ENCODE results near the gene PPL. TPM values are rescaled to one million over a fixed set of nuclear protein-coding genes. Genes with fewer than 3 reads are reported as not detected.
A peak's percentile ranks its signal among the peaks of the same experiment; 100 is the strongest.

PPL gene
- total and polyA plus RNA-seq, 2 of the 13 experiments (the other 11 are each of a cell fraction or from before 2014, with no cell fraction given), result 5.7 to 6.6 TPM

DNA sequence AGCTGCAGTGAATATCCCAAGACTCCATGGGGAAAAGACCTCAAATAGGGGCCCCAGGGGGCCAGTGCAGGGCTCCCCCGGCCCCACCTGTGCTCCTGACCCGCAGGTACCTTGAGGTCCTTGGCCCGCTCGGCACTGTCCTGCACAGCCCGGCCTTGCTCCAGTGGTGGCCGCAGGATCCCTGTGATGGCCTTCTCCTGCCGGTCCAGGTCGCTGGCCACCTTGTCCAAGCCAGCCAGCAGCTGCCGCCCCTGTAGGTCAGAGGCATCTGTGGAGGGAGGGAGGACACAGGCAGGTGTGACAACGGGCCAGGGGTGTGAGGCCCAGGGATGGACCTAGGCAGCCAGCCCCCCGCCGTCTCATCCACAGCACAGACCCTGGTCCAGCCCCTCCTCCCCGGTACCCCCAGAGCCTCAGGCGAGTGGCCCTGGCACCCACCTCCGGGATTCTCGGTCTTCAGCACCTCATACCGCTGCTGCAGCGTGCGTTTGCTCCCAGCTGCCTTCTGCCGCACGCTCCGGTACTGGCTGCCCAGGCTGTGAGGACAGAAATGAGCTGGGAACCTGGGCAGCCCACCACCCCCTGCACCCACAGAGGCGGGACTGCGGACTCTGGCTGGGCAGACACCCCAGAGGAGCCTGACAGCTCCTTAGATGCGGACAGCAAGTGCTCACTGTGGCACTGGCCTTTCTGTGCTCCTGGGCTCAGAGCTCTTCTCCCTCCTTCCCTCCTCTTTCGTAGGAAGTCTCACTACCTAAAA lies 43.7 kb downstream of the PPL start:
- no TSS peak for BruUV-seq (replicated peaks)
- CTCF ChIA-PET (ENCODE audit: low intra/inter-chr PET ratio, low total read pairs), result no interaction called here

DNA sequence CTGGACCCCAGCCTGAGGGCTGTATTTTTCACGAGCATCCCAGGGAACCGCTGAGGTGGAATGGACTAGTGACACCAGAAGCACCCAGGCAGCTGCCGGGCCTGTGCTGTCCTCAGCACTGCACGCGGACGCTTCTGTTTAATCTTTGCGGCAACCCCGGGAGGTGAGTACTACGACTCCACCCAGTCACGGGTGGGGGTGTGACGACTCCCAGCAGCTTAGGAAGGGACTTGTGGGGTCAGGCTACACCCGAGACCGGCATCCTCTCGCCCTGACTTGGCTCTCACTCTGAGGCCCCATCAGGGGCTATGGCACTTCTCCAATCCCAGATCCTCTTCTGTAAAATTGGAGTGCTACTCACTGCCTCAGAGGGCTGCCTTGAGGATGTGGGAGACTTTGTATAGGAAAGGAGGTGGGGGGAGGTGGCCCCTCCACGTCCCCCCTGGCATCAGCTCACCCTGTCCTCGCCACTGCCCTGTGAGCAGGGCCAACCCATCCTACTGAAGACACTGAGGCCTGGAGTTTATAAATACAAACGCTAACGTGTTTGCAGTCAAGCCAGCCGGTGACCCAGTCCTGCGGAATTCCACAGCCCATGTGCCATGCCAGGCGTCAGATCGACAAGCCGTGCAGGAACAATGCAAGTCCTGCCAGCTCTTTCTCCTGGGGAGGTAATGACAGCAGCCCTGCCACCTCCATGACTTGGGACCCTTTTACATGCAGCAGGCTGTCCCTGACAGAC lies 44.4 kb downstream of the PPL start:
- no TSS peak for BruUV-seq (replicated peaks)
- 86% methylated on average over 14 of the region's 23 CpGs for WGBS (ENCODE audit: low lambda C conversion rate)
- ChIA-PET POLR2A (no interaction called here), CTCF (ENCODE audit: low intra/inter-chr PET ratio, low total read pairs) (no interaction called here)
- intact Hi-C loops (cut with micrococcal nuclease; ENCODE audit: unreplicated experiment), result no loop called here
- H3K9me3 ChIP-seq (ENCODE audit: low read length), result no peaks in the 10 kb centered on the region
- H3K36me3 ChIP-seq (replicated peaks in 1 of 2; ENCODE audit: control insufficient read depth in 1 of 2, insufficient read depth in 2 of 2, low read length in 2 of 2), result peaks cover 0 to 7% of the 10 kb centered on the region in 2 experiments; a peak in 3 of 5 replicates
- no peak for ATAC-seq
- H4K20me1 ChIP-seq (ENCODE audit: insufficient read depth, low read length), result no peaks in the 10 kb centered on the region
- H3K4me2 ChIP-seq (ENCODE audit: low read depth, low read length), result no peak overlapping the region
- no peak overlapping the region for H2AFZ ChIP-seq (ENCODE audit: low read length)
- FAIRE-seq, result no peak
- H3K4me1 ChIP-seq (ENCODE audit: insufficient read depth, low read length), result no peaks in the 10 kb centered on the region
- no peak overlapping the region for H3K4me3 ChIP-seq (replicated peaks in 1 of 3; ENCODE audit: insufficient read depth in 1 of 3, low read depth in 2 of 3, low read length in 3 of 3)
- in situ Hi-C loops (cut with HindIII; ENCODE audit: extremely low pct_ligation_motif_present, low pct_unique_long_range_greater_than_20kb), result no loop called here
- H3K27me3 ChIP-seq (ENCODE audit: control insufficient read depth in 1 of 2, insufficient read depth in 2 of 2, low read length in 2 of 2), result no peaks in the 10 kb centered on the region
- no peaks in the 10 kb centered on the region for H3K79me2 ChIP-seq (ENCODE audit: insufficient read depth, low read length)
- no peak for DNase-seq (ENCODE audit: low spot score)
- H3K9ac ChIP-seq (ENCODE audit: insufficient read depth, low read depth, low read length), result no peak overlapping the region
- H3K27ac ChIP-seq (ENCODE audit: extremely low read length, insufficient read depth, low read length), result no peak overlapping the region
- TF ChIP-seq, protein P1, sequence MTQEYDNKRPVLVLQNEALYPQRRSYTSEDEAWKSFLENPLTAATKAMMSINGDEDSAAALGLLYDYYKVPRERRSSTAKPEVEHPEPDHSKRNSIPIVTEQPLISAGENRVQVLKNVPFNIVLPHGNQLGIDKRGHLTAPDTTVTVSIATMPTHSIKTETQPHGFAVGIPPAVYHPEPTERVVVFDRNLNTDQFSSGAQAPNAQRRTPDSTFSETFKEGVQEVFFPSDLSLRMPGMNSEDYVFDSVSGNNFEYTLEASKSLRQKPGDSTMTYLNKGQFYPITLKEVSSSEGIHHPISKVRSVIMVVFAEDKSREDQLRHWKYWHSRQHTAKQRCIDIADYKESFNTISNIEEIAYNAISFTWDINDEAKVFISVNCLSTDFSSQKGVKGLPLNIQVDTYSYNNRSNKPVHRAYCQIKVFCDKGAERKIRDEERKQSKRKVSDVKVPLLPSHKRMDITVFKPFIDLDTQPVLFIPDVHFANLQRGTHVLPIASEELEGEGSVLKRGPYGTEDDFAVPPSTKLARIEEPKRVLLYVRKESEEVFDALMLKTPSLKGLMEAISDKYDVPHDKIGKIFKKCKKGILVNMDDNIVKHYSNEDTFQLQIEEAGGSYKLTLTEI (CRISPR knock-in tag; conservative IDR thresholded peaks at IDR 0.05), result no peak
- no peak for TF ChIP-seq ZNF124 (CRISPR knock-in tag; IDR thresholded peaks at IDR 0.05)
- TF ChIP-seq ELF1 (CRISPR knock-in tag; IDR thresholded peaks at IDR 0.05), result no peak
- TF ChIP-seq ZNF589 (CRISPR knock-in tag; conservative IDR thresholded peaks at IDR 0.05), result no peak
- no peak for TF ChIP-seq ZNF143 (CRISPR knock-in tag; IDR thresholded peaks at IDR 0.05)
- no peak for TF ChIP-seq ZNF674 (CRISPR knock-in tag; IDR thresholded peaks at IDR 0.05; ENCODE audit: low read depth)
- TF ChIP-seq, protein P2, sequence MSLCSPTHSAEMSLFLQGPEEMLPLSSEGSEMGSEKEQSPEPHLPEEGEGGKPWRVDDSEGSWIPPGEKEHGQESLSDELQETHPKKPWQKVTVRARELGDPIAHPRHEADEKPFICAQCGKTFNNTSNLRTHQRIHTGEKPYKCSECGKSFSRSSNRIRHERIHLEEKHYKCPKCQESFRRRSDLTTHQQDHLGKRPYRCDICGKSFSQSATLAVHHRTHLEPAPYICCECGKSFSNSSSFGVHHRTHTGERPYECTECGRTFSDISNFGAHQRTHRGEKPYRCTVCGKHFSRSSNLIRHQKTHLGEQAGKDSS (CRISPR knock-in tag; IDR thresholded peaks at IDR 0.05; ENCODE audit: borderline replicate concordance, low read depth), result no peak
- TF ChIP-seq ZFP82 (CRISPR knock-in tag; IDR thresholded peaks at IDR 0.05; ENCODE audit: borderline replicate concordance), result no peak
- no peak for TF ChIP-seq ZNF598 (CRISPR knock-in tag; IDR thresholded peaks at IDR 0.05; ENCODE audit: borderline replicate concordance)
- TF ChIP-seq SETDB1 (CRISPR knock-in tag; IDR thresholded peaks at IDR 0.05; ENCODE audit: borderline replicate concordance), result no peak

More for the DNA sequence above, 43.7 kb downstream of the PPL start:
- Histone ChIP-seq H3K27ac (ENCODE audit: extremely low read length, insufficient read depth, low read length) (no peak overlapping the region), H3K4me2 (ENCODE audit: low read depth, low read length) (no peak overlapping the region), H3K36me3 (replicated peaks in 1 of 2; ENCODE audit: control insufficient read depth in 1 of 2, insufficient read depth in 2 of 2, low read length in 2 of 2) (peaks cover 0 to 2% of the 10 kb centered on the region in 2 experiments; a peak in 2 of 5 replicates), H4K20me1 (ENCODE audit: insufficient read depth, low read length) (no peaks in the 10 kb centered on the region), H3K4me3 (replicated peaks in 1 of 3; ENCODE audit: insufficient read depth in 1 of 3, low read depth in 2 of 3, low read length in 3 of 3) (no peak overlapping the region), H2AFZ (ENCODE audit: low read length) (no peak overlapping the region), H3K79me2 (ENCODE audit: insufficient read depth, low read length) (no peaks in the 10 kb centered on the region), H3K9ac (ENCODE audit: insufficient read depth, low read depth, low read length) (no peak overlapping the region), H3K4me1 (ENCODE audit: insufficient read depth, low read length) (no peaks in the 10 kb centered on the region), H3K27me3 (ENCODE audit: control insufficient read depth in 1 of 2, insufficient read depth in 2 of 2, low read length in 2 of 2) (no peaks in the 10 kb centered on the region), H3K9me3 (ENCODE audit: low read length) (no peaks in the 10 kb centered on the region)
- FAIRE-seq (no peak), ATAC-seq (no peak), DNase-seq (ENCODE audit: low spot score) (no peak)
- TF ChIP-seq GPN1 (CRISPR knock-in tag; IDR thresholded peaks at IDR 0.05; ENCODE audit: borderline replicate concordance) (no peak), AGO2 (optimal IDR thresholded peaks at IDR 0.05; ENCODE audit: low read depth, low read length) (peak; percentile 52)
- intact Hi-C loops (cut with micrococcal nuclease; ENCODE audit: unreplicated experiment), result no loop called here
- 82% methylated on average over 5 of the region's 26 CpGs for WGBS (ENCODE audit: low lambda C conversion rate)
- in situ Hi-C loops (cut with HindIII; ENCODE audit: extremely low pct_ligation_motif_present, low pct_unique_long_range_greater_than_20kb), result no loop called here
- POLR2A ChIA-PET, result no interaction called here

Measured in HepG2 (cell line).